Measurements from ENCODE around the gene ANKRD42. TPM values are rescaled to one million over a fixed set of nuclear protein-coding genes. Genes with fewer than 3 reads are reported as not detected.

ANKRD42 gene
- total RNA-seq = 10 to 100 TPM in 1 of 4 donors, 1 to 10 TPM in 3; 5.6 to 11.5 (median 8.9) TPM

DNA sequence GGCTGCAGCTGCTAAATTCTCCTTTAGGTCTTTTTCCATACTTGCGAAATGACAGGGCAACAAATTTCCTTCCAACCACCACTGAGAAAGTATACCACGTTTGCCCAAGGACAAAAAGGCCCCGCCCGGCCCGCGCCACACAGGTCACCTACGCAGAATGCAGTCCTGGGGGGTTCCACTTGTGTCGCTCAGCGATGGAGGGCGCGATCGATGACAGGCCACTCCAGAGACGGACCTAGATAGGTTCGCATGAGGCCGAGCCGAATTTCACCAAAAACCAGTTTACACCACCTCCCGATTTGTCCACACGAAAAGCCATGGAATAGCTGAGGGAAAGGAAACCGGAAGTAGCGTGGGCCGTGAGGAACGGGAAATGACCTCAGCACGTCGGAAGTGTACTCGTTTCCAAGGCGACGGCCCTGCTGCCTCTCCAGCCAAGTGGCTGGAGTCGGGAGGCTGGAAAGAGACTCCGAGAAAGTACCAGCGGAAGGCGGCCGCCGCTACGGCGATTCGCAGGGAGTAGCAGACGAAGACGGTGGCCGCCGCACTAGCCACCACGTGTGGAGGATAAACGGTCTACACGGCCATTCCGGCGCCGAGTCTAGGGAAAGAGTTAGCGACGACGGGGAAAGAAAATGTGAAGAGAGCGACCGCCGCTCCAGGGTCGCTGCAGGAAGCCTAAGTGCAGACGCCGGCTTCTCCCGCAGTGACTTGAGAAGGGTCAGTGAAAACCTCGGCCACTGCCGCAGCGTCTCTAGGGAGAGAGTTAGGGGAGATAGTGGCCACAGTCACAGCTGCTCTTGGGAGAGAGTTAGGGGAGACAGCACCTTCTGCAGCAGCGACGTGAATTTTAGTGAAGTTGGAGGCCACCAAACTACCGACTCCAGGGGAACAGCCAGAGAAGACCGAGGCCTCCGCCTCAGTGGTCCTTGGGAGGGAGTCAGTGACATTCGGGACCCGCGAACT is at the start of gene ANKRD42:
Gene ANKRD42, plus strand, starts transcription at position 398 of the 966 bp plus-strand sequence. CDS start 959 bp downstream, outside the sequence.
- intact Hi-C loops (cut with DNase I; ENCODE audit: low total_unique reads) (no loop called here), in situ Hi-C loops (cut with MboI; ENCODE audit: low pct_ligation_motif_present in 1 of 4, low pct_unique_long_range_greater_than_20kb in 1 of 4, low sequenced_read_pairs in 3 of 4) (loop anchor here in 2 of 4 donors (10.0 to 25.0 kb wide), 2 partner anchors 106 to 289 kb away; partner anchors contain the start of genes DDIAS (in 2 of the 2) and PRCP (in 2 of the 2))
- Histone ChIP-seq H3K27me3 (no peaks in the 10 kb centered on the region), H3K9me3 (no peaks in the 10 kb centered on the region), H3K4me3 (peak within 1 kb of the TSS; percentile 36 to 86 (median 64)), H3K36me3 (peaks cover 0 to 32% (median 10%) of the 10 kb centered on the region in 4 donors), H3K27ac (peak within 1 kb of the TSS; percentile 91 to 97 (median 93)), H3K4me1 (peaks cover 9 to 41% (median 22%) of the 10 kb centered on the region in 4 donors)
- TF ChIP-seq EP300 (IDR thresholded peaks at IDR 0.05; ENCODE audit: low read depth) (no peak), POLR2A (IDR thresholded peaks at IDR 0.05) (peak; percentile 82), POLR2AphosphoS5 (IDR thresholded peaks at IDR 0.05) (peak; percentile 90 to 96 (median 95))
- TF ChIP-seq, protein P1, sequence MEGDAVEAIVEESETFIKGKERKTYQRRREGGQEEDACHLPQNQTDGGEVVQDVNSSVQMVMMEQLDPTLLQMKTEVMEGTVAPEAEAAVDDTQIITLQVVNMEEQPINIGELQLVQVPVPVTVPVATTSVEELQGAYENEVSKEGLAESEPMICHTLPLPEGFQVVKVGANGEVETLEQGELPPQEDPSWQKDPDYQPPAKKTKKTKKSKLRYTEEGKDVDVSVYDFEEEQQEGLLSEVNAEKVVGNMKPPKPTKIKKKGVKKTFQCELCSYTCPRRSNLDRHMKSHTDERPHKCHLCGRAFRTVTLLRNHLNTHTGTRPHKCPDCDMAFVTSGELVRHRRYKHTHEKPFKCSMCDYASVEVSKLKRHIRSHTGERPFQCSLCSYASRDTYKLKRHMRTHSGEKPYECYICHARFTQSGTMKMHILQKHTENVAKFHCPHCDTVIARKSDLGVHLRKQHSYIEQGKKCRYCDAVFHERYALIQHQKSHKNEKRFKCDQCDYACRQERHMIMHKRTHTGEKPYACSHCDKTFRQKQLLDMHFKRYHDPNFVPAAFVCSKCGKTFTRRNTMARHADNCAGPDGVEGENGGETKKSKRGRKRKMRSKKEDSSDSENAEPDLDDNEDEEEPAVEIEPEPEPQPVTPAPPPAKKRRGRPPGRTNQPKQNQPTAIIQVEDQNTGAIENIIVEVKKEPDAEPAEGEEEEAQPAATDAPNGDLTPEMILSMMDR (IDR thresholded peaks at IDR 0.05) = peak in 1 of 5 experiments; percentile 31
- WGBS, 2 donors (ENCODE audit: low coverage in 1 of 2) = 0% methylated on average over 10 to 67 of the region's 67 CpGs
- DNase-seq = peak; percentile 93

DNA sequence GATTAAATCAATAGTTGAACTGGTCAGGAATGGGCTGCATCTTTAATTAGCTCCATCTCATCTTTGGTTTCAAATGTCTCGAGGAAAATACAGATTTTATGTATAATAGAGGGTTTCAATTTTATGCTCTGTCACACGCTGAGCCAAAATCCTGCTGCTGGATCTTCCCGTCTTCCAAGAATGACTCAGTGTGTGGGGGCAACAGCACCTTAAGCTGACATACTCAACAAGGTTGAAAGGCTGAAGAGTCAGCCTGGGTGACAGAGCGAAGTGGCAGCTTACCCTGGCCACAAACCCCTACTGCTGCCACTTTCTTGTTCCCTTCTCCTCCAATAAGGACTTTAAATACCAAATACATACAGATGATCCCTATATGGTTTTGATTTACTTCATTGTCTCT is 45.6 kb upstream of the ANKRD42 start:
- TF ChIP-seq, protein P1 (IDR thresholded peaks at IDR 0.05) = no peak
- no peak for TF ChIP-seq EP300 (IDR thresholded peaks at IDR 0.05; ENCODE audit: low read depth)
- TF ChIP-seq POLR2AphosphoS5 (IDR thresholded peaks at IDR 0.05) = no peak
- TF ChIP-seq POLR2A (IDR thresholded peaks at IDR 0.05) = no peak
- Histone ChIP-seq H3K36me3 (no peaks in the 10 kb centered on the region), H3K27ac (no peak overlapping the region), H3K9me3 (no peaks in the 10 kb centered on the region), H3K4me3 (no peak overlapping the region), H3K27me3 (no peaks in the 10 kb centered on the region), H3K4me1 (peaks cover 0 to 4% (median 0%) of the 10 kb centered on the region in 4 donors)
- intact Hi-C loops (cut with DNase I; ENCODE audit: low total_unique reads) = no loop called here
- WGBS, 2 donors (ENCODE audit: low coverage in 1 of 2) = 80 to 84% methylated on average over 1 to 4 of the region's 4 CpGs
- in situ Hi-C loops (cut with MboI; ENCODE audit: low pct_ligation_motif_present in 1 of 4, low pct_unique_long_range_greater_than_20kb in 1 of 4, low sequenced_read_pairs in 3 of 4) = no loop called here
- DNase-seq = no peak

DNA sequence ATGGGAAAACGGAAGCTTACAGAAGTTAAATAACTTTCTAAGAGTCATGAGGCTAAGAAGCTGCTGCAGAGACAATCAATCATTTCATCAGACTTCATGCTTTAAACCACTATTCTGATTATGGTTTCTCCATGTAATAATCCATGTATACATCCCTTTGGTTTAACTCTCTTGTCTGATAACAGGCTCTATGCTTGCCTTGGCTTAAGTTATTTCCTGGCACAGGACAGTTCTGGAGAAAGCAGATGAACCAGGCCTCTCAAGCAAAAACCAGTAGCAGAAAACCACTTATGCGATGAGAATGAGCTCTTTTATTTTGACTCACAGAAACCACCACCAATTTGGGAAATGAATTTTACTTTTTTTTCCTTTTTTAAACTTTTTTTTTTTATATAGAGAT is 43.1 kb upstream of the ANKRD42 start:
- H3K4me1 ChIP-seq = peaks cover 0 to 7% (median 1%) of the 10 kb centered on the region in 4 donors
- in situ Hi-C loops (cut with MboI; ENCODE audit: low pct_ligation_motif_present in 1 of 4, low pct_unique_long_range_greater_than_20kb in 1 of 4, low sequenced_read_pairs in 3 of 4) (loop anchor here in 2 of 4 donors (10.0 to 25.0 kb wide), 2 partner anchors 76 to 238 kb away; partner anchors contain the start of genes DDIAS (in 1 of the 2), PRCP (in 1 of the 2) and RAB30 (in 1 of the 2)), intact Hi-C loops (cut with DNase I; ENCODE audit: low total_unique reads) (loop anchor here (10.0 kb wide), 1 partner anchor 246 kb away; the partner anchor contains the start of genes DDIAS and PRCP)
- no peak for DNase-seq
- H3K4me3 ChIP-seq = no peak overlapping the region
- H3K9me3 ChIP-seq = no peaks in the 10 kb centered on the region
- no peak overlapping the region for H3K27ac ChIP-seq
- H3K36me3 ChIP-seq = no peaks in the 10 kb centered on the region
- no peaks in the 10 kb centered on the region for H3K27me3 ChIP-seq
- 87 to 91% methylated on average over 1 to 2 of the region's 2 CpGs for WGBS, 2 donors (ENCODE audit: low coverage in 1 of 2)
- TF ChIP-seq POLR2AphosphoS5 (IDR thresholded peaks at IDR 0.05) = no peak
- no peak for TF ChIP-seq POLR2A (IDR thresholded peaks at IDR 0.05)
- TF ChIP-seq, protein P1 (IDR thresholded peaks at IDR 0.05) = no peak
- no peak for TF ChIP-seq EP300 (IDR thresholded peaks at IDR 0.05; ENCODE audit: low read depth)

Measured in transverse colon (tissue), 4 donors.